BE2C (cell line): Measurements from ENCODE around the gene APOL3.
"Not testable (repeated sequence)": the region's sequence is repeated elsewhere in the genome, so short reads cannot be mapped to it uniquely, and the experiment has no call there.

Experiments
- DNase-seq: peaks from one replicate; pipeline ENCODE4 v3.0.0-alpha.2; 2020
- H3K27me3 ChIP-seq: fragments of 250-450 bp; sonication (Bioruptor Pico); 2 replicates; pipeline ENCODE4 v1.5.1; 2020; ENCODE audit warnings: mild to moderate bottlenecking
- H3K36me3 ChIP-seq: fragments of 250-450 bp; sonication (Bioruptor Pico); 2 replicates; pipeline ENCODE4 v1.5.1; 2020; ENCODE audit warnings: mild to moderate bottlenecking
- H3K4me1 ChIP-seq: fragments of 250-450 bp; sonication (Bioruptor Pico); 2 replicates; pipeline ENCODE4 v1.5.1; 2020
- H3K4me3 ChIP-seq: 2 replicates; pipeline ENCODE4 v1.5.1; 2011; ENCODE audit warnings: low read depth, low read length
- H3K9me3 ChIP-seq: fragments of 250-450 bp; sonication (Bioruptor Pico); 2 replicates; pipeline ENCODE4 v1.5.1; 2020
- CTCF ChIP-seq: IDR thresholded peaks from 2 replicates; pipeline ENCODE4 v1.5.1; 2012; ENCODE audit warnings: mild to moderate bottlenecking, low read depth, low read length

APOL3 gene

GRCh38 chr22:36103891-36104290, 56.7 kb downstream of the APOL3 start:
- TF ChIP-seq CTCF: no peak
- DNase-seq: no peak
- H3K27me3 ChIP-seq: no peaks in the 10 kb centered on the region
- H3K4me3 ChIP-seq: no peak overlapping the region
- H3K9me3 ChIP-seq: no peaks in the 10 kb centered on the region
- H3K4me1 ChIP-seq: no peaks in the 10 kb centered on the region
- no peaks in the 10 kb centered on the region for H3K36me3 ChIP-seq

DNA sequence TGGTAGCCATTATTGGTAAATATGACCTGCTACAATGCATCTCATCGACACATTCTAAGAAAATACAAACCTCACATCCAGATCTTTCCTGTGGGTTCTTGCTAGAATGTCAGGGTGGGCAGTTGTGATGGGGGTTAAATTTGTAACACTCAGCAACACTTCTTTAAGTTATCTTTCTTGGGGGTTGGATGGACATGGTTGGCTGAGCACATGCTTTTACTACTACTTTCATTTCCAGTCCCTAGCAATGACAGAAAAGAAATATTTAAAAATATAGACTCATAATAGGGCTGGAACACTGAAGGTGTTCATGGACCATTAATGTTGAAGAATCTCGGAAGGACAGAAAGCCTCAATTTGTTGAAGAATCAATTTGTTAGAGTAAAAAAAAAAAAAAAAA, 57.6 kb downstream of the APOL3 start:
- Histone ChIP-seq H3K4me3 (no peak overlapping the region), H3K4me1 (no peaks in the 10 kb centered on the region), H3K36me3 (no peaks in the 10 kb centered on the region), H3K27me3 (no peaks in the 10 kb centered on the region), H3K9me3 (no peaks in the 10 kb centered on the region)
- no peak for TF ChIP-seq CTCF
- DNase-seq: no peak

DNA sequence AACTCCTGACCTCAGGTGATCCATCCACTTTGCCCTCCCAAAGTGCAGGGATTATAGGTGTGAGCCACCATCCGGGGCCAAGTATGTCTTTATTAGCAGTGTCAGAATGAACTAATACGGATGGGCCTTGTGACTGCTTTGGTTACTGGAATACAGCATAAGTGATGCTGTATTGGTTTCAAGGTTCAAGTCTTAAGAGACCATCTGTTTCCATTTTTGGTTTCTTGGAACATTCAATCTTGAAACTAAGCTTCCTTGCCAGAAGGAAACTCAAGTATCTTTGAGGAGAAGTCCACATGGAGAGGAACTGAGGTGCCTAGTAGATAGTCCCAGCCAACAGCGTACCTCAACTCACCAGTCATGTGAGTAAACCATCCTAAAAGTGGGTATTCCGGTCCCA, 58.8 kb downstream of the APOL3 start:
- H3K36me3 ChIP-seq: no peaks in the 10 kb centered on the region
- DNase-seq: no peak
- H3K4me3 ChIP-seq: no peak overlapping the region
- H3K4me1 ChIP-seq: no peaks in the 10 kb centered on the region
- H3K27me3 ChIP-seq: no peaks in the 10 kb centered on the region
- no peaks in the 10 kb centered on the region for H3K9me3 ChIP-seq
- TF ChIP-seq CTCF: no peak

GRCh38 chr22:36100908-36101307, 59.6 kb downstream of the APOL3 start:
- H3K4me3 ChIP-seq, H3K4me1 ChIP-seq, H3K36me3 ChIP-seq, DNase-seq, H3K9me3 ChIP-seq, H3K27me3 ChIP-seq: not testable (repeated sequence)

DNA sequence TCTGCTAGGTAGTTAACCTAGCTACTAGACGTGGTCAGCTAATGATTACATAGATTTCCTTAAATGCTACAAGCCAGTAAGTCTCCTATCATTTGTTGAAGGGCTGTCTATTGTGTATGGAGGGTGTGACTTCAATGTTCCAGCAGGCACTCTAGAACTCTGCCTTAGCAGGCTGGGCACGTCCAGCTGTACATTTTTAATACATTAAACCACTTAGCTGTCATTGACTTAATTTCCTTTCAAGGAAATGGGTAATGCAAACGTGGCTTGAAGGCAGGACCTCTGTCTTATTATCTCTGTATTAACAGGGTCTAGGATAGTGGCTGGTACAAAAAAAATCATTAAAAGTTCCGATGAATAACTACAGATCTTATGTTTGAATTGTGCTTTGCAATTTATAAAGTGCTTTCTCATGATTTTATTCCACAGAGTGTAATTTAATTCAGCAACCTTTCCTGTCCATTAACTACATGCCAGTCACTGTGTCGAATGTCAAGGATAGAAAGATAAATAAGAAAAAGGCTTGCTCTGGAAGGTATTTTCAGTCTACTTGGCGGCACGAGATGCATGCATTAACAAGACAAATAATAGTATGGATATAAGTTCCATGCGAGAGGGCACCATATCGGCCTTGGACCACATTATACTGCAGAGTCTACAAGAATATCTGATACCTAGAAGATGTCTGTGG, 60.3 kb downstream of the APOL3 start:
- no peak for DNase-seq
- H3K36me3 ChIP-seq: no peaks in the 10 kb centered on the region
- H3K27me3 ChIP-seq: no peaks in the 10 kb centered on the region
- no peaks in the 10 kb centered on the region for H3K4me1 ChIP-seq
- no peak overlapping the region for H3K4me3 ChIP-seq
- no peaks in the 10 kb centered on the region for H3K9me3 ChIP-seq
- TF ChIP-seq CTCF: no peak

GRCh38 chr22:36099561-36099960, 61.0 kb downstream of the APOL3 start:
- not testable (repeated sequence) for H3K4me1 ChIP-seq, DNase-seq, H3K27me3 ChIP-seq, H3K4me3 ChIP-seq, H3K36me3 ChIP-seq, H3K9me3 ChIP-seq

DNA sequence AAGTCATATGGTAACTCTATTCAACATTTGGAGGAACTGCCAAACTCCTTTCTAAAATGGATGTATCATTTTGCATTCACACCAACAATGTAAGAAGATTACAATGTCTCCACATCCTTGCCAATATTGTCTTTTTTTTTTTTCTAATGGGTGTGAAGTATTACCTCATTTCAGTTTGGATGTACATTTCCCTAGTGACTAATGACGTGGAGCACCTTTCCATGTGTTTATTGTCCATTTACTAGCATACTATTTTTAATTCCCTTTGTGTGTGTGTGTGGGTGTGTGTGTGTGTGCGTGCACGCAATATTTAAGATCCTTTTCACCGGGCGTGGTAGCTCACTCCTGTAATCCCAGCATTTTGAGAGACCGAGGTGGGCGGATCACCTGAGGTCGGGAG, 62.7 kb downstream of the APOL3 start:
- no peak for TF ChIP-seq CTCF
- Histone ChIP-seq H3K4me3 (no peak overlapping the region), H3K36me3 (no peaks in the 10 kb centered on the region), H3K4me1 (no peaks in the 10 kb centered on the region), H3K9me3 (no peaks in the 10 kb centered on the region), H3K27me3 (no peaks in the 10 kb centered on the region)
- no peak for DNase-seq

DNA sequence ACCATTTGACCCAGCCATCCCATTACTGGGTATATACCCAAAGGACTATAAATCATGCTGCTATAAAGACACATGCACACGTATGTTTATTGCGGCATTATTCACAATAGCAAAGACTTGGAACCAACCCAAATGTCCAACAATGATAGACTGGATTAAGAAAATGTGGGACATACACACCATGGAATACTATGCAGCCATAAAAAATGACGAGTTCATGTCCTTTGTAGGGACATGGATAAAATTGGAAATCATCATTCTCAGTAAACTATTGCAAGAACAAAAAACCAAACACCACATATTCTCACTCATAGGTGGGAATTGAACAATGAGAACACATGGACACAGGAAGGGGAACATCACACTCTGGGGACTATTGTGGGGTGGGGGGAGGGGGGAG, 69.8 kb downstream of the APOL3 start:
- H3K4me3 ChIP-seq, H3K9me3 ChIP-seq, DNase-seq, H3K4me1 ChIP-seq, H3K36me3 ChIP-seq, H3K27me3 ChIP-seq: not testable (repeated sequence)
